ENCODE measurements around the gene HSD11B1. TPM values are rescaled to one million over a fixed set of nuclear protein-coding genes. Genes with fewer than 3 reads are reported as not detected.

HSD11B1 gene
- total RNA-seq, 4 donors from 2014 or later, result 3.0 to 16.0 (median 6.8) TPM

DNA sequence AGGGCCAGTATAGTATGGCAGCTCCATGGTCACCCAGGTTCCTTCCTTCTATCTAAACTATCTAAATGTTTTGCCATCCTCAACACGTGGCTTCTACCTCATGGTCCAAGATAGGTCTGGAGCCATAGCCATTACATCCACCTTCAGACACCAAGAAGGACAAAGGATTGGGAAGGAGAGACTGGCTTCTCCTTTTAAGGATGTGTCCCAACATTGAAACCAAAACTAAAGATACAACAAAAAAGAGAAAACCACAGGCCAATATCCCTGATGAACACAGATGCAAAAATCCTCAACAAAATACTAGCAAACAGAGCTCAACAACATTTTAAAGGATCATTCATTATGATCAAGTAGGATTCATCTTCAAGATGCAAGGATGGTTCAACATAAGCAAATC is 24.8 kb downstream of the HSD11B1 start:
- DNase-seq, result no peak
- H3K36me3 ChIP-seq, result no peaks in the 10 kb centered on the region
- no peak for ATAC-seq
- in situ Hi-C loops (cut with MboI; ENCODE audit: low sequenced_read_pairs in 4 of 4), result no loop called here
- H3K4me1 ChIP-seq, result no peaks in the 10 kb centered on the region
- TF ChIP-seq, protein P1, sequence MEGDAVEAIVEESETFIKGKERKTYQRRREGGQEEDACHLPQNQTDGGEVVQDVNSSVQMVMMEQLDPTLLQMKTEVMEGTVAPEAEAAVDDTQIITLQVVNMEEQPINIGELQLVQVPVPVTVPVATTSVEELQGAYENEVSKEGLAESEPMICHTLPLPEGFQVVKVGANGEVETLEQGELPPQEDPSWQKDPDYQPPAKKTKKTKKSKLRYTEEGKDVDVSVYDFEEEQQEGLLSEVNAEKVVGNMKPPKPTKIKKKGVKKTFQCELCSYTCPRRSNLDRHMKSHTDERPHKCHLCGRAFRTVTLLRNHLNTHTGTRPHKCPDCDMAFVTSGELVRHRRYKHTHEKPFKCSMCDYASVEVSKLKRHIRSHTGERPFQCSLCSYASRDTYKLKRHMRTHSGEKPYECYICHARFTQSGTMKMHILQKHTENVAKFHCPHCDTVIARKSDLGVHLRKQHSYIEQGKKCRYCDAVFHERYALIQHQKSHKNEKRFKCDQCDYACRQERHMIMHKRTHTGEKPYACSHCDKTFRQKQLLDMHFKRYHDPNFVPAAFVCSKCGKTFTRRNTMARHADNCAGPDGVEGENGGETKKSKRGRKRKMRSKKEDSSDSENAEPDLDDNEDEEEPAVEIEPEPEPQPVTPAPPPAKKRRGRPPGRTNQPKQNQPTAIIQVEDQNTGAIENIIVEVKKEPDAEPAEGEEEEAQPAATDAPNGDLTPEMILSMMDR (IDR thresholded peaks at IDR 0.05 in 4 of 5, conservative IDR thresholded peaks at IDR 0.05 in 1 of 5), result no peak
- no peak for TF ChIP-seq POLR2A (IDR thresholded peaks at IDR 0.05)
- intact Hi-C loops (cut with DNase I; ENCODE audit: low total_unique reads), result no loop called here
- no peaks in the 10 kb centered on the region for H3K27me3 ChIP-seq
- no peak overlapping the region for H3K4me3 ChIP-seq
- H3K27ac ChIP-seq, result no peak overlapping the region
- H3K9me3 ChIP-seq, result no peaks in the 10 kb centered on the region

DNA sequence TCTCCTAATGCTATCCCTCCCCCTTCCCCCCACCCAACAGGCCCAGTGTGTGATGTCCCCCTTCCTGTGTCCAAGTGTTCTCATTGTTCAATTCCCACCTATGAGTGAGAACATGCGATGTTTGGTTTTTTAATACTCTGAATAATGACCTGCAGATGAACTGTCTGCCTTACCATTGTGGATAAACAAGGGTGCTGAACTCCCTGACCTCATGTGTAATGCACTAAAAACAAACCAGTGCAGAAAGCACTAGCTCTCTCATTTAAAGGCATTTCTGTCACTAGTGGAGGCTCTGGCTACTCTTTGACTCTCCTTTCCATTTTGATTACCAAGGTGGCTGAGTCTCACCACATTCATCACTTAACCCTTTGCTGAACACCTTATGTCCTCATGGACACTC is 28.1 kb downstream of the HSD11B1 start:
- ATAC-seq (no peak), DNase-seq (no peak)
- no peak overlapping the region for H3K4me3 ChIP-seq
- no peak for TF ChIP-seq POLR2A (IDR thresholded peaks at IDR 0.05)
- TF ChIP-seq, protein P1 (IDR thresholded peaks at IDR 0.05 in 4 of 5, conservative IDR thresholded peaks at IDR 0.05 in 1 of 5), result no peak
- H3K9me3 ChIP-seq, result no peaks in the 10 kb centered on the region
- in situ Hi-C loops (cut with MboI; ENCODE audit: low sequenced_read_pairs in 4 of 4), result no loop called here
- H3K4me1 ChIP-seq, result no peaks in the 10 kb centered on the region
- H3K36me3 ChIP-seq, result no peaks in the 10 kb centered on the region
- H3K27me3 ChIP-seq, result no peaks in the 10 kb centered on the region
- H3K27ac ChIP-seq, result no peak overlapping the region
- intact Hi-C loops (cut with DNase I; ENCODE audit: low total_unique reads), result no loop called here

- DNase-seq (no peak), ATAC-seq (peak; percentile 73 to 75)
- TF ChIP-seq, protein P1 (IDR thresholded peaks at IDR 0.05 in 4 of 5, conservative IDR thresholded peaks at IDR 0.05 in 1 of 5), result no peak
- no peak for TF ChIP-seq POLR2A (IDR thresholded peaks at IDR 0.05)
- Histone ChIP-seq H3K9me3 (no peaks in the 10 kb centered on the region), H3K4me3 (no peak overlapping the region), H3K27me3 (no peaks in the 10 kb centered on the region), H3K4me1 (no peaks in the 10 kb centered on the region), H3K36me3 (no peaks in the 10 kb centered on the region), H3K27ac (no peak overlapping the region)
- intact Hi-C loops (cut with DNase I; ENCODE audit: low total_unique reads) (no loop called here), in situ Hi-C loops (cut with MboI; ENCODE audit: low sequenced_read_pairs in 4 of 4) (no loop called here)
Measured at GRCh38 chr1:209733409-209734192, 29.0 kb downstream of the HSD11B1 start.

GRCh38 chr1:209736490-209737117 is 32.0 kb downstream of the HSD11B1 start:
- Histone ChIP-seq H3K4me1 (no peaks in the 10 kb centered on the region), H3K27me3 (no peaks in the 10 kb centered on the region), H3K27ac (no peak overlapping the region), H3K36me3 (no peaks in the 10 kb centered on the region), H3K4me3 (no peak overlapping the region), H3K9me3 (no peaks in the 10 kb centered on the region)
- no peak for TF ChIP-seq POLR2A (IDR thresholded peaks at IDR 0.05)
- TF ChIP-seq, protein P1 (IDR thresholded peaks at IDR 0.05 in 4 of 5, conservative IDR thresholded peaks at IDR 0.05 in 1 of 5), result no peak
- ATAC-seq, result no peak
- intact Hi-C loops (cut with DNase I; ENCODE audit: low total_unique reads), result no loop called here
- in situ Hi-C loops (cut with MboI; ENCODE audit: low sequenced_read_pairs in 4 of 4), result no loop called here
- DNase-seq, result no peak

All from gastrocnemius medialis (tissue), 4 donors.